GM13976 (cell line): Measurements from ENCODE around the gene PRUNE2.

Source experiments
- DNase-seq: peaks from one replicate; pipeline ENCODE4 v3.0.0; 2012; ENCODE audit warnings: low spot score
- in situ Hi-C: fragments of 300-500 bp; cut with MboI; formaldehyde crosslinking; loops from one replicate; pipeline ENCODE4 v1.12.0; 2022; ENCODE audit warnings: low sequenced_read_pairs, mixed read lengths, inconsistent platforms; ENCODE audit not compliant: unreplicated experiment
- TF ChIP-seq, protein P1 (sequence below): IDR thresholded peaks from 2 replicates; pipeline ENCODE4 v1.5.1; 2012; ENCODE audit warnings: borderline replicate concordance, mild to moderate bottlenecking; ENCODE audit not compliant: insufficient read depth; ENCODE audit errors: extremely low read depth, missing control alignments, control extremely low read depth

PRUNE2 gene

GRCh38 chr9:76904661-76905457 is 1.1 kb downstream of the PRUNE2 start:
- TF ChIP-seq, protein P1, sequence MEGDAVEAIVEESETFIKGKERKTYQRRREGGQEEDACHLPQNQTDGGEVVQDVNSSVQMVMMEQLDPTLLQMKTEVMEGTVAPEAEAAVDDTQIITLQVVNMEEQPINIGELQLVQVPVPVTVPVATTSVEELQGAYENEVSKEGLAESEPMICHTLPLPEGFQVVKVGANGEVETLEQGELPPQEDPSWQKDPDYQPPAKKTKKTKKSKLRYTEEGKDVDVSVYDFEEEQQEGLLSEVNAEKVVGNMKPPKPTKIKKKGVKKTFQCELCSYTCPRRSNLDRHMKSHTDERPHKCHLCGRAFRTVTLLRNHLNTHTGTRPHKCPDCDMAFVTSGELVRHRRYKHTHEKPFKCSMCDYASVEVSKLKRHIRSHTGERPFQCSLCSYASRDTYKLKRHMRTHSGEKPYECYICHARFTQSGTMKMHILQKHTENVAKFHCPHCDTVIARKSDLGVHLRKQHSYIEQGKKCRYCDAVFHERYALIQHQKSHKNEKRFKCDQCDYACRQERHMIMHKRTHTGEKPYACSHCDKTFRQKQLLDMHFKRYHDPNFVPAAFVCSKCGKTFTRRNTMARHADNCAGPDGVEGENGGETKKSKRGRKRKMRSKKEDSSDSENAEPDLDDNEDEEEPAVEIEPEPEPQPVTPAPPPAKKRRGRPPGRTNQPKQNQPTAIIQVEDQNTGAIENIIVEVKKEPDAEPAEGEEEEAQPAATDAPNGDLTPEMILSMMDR = no peak
- no peak for DNase-seq
- in situ Hi-C loops = no loop called here

DNA sequence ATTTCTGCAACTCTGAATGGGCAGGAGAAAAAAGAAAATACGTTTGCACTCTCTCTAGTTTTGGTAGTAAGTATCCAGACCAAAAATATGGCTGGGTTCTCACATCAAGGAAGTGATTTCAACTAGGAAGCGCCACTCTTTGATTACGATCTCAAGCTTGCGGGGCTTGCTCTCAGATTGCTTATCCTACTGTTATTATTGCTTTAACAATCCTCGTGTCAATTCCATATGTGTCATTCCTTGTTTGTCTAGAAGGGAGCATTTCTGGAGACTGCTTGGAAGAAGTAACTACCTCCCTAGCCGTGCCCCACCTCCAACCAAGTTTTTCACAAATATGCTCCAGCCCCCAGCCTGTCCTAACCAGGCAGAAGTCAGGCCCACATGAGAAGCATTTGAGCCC is 3.5 kb downstream of the PRUNE2 start:
- in situ Hi-C loops = no loop called here
- DNase-seq = no peak
- TF ChIP-seq, protein P1 = no peak

GRCh38 chr9:76901801-76902200 is 4.1 kb downstream of the PRUNE2 start:
- in situ Hi-C loops = no loop called here
- TF ChIP-seq, protein P1 = no peak
- DNase-seq = no peak

- TF ChIP-seq, protein P1 = no peak
- in situ Hi-C loops = no loop called here
- no peak for DNase-seq
Measured at GRCh38 chr9:76900884-76901440, 5.0 kb downstream of the PRUNE2 start.

- in situ Hi-C loops = no loop called here
- TF ChIP-seq, protein P1 = no peak
- no peak for DNase-seq
Measured at GRCh38 chr9:76898786-76899185, 7.1 kb downstream of the PRUNE2 start.

GRCh38 chr9:76897804-76898525 is 7.9 kb downstream of the PRUNE2 start:
- TF ChIP-seq, protein P1 = no peak
- in situ Hi-C loops = no loop called here
- no peak for DNase-seq
